ENCODE results near the gene USP25. TPM values are rescaled to one million over a fixed set of nuclear protein-coding genes. Genes with fewer than 3 reads are reported as not detected.

Gene USP25
- total and polyA plus RNA-seq, 4 donors: 14.6 to 148 (median 32.1) TPM

DNA sequence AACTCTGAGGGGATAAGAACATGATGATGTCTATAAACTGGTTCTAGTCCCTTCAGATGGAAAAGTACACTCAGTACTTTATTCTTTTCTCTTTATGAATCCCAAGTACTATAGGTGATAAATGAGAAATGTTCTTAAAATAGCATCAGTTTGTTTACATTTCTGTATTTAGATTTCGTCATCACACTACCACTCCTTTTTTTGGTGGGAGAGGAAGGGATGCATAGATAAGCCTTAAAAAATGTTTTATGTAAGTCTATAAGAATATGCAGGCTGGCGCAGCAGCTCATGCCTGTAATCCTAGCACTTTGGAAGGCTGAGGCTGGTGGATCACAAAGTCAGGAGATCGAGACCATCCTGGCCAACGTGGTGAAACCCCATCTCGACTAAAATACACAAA lies 144.8 kb downstream of the USP25 start:
- no peak for ATAC-seq (ENCODE audit: insufficient read depth, low FRiP score)
- H3K36me3 ChIP-seq (ENCODE audit: control insufficient read depth in 4 of 4, insufficient read depth in 4 of 4, low read length in 4 of 4): peaks cover 6 to 21% (median 17%) of the 10 kb centered on the region in 4 donors

DNA sequence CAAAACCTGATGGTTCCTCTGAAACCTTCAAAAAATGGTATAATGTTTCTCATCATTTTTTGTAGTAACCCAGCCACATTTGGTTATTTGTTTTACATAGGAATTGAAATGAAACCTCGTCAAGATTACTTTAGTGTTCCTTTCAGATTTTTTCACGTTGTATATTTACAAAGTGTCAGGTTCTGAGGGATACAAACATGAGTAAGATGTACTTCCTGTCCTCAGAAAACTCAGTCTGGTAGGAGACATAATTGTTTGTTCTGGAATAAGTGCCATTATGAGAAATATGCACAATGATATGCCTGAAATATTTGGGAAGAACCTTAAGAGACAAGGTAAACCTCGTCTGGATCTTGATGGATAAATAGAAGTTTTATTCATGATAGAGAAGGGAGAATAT lies 145.5 kb downstream of the USP25 start:
- peaks cover 6 to 24% (median 22%) of the 10 kb centered on the region in 4 donors for H3K36me3 ChIP-seq (ENCODE audit: control insufficient read depth in 4 of 4, insufficient read depth in 4 of 4, low read length in 4 of 4)
- H3K4me3 ChIP-seq: no peak overlapping the region
- H3K4me1 ChIP-seq (ENCODE audit: control insufficient read depth in 5 of 5, insufficient read depth in 5 of 5, low read length in 5 of 5): no peaks in the 10 kb centered on the region
- no peak for DNase-seq
- H3K9ac ChIP-seq (ENCODE audit: insufficient read depth in 1 of 2, low read length in 2 of 2): no peak overlapping the region
- no peaks in the 10 kb centered on the region for H3K27me3 ChIP-seq (ENCODE audit: control insufficient read depth in 3 of 3, insufficient read depth in 3 of 3, low read length in 2 of 3)
- 70 to 88% methylated on average over 3 of the region's 3 CpGs for WGBS, 2 donors
- H3K27ac ChIP-seq (ENCODE audit: low read depth in 1 of 2, low read length in 1 of 2): no peak overlapping the region
- TF ChIP-seq, protein P1, sequence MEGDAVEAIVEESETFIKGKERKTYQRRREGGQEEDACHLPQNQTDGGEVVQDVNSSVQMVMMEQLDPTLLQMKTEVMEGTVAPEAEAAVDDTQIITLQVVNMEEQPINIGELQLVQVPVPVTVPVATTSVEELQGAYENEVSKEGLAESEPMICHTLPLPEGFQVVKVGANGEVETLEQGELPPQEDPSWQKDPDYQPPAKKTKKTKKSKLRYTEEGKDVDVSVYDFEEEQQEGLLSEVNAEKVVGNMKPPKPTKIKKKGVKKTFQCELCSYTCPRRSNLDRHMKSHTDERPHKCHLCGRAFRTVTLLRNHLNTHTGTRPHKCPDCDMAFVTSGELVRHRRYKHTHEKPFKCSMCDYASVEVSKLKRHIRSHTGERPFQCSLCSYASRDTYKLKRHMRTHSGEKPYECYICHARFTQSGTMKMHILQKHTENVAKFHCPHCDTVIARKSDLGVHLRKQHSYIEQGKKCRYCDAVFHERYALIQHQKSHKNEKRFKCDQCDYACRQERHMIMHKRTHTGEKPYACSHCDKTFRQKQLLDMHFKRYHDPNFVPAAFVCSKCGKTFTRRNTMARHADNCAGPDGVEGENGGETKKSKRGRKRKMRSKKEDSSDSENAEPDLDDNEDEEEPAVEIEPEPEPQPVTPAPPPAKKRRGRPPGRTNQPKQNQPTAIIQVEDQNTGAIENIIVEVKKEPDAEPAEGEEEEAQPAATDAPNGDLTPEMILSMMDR (IDR thresholded peaks at IDR 0.05; ENCODE audit: control extremely low read depth, extremely low read depth): no peak
- H3K9me3 ChIP-seq (ENCODE audit: control insufficient read depth in 4 of 4, insufficient read depth in 3 of 4, low read length in 3 of 4): peaks cover 0 to under 1% (median under 1%) of the 10 kb centered on the region in 4 donors
- no peak for ATAC-seq (ENCODE audit: insufficient read depth, low FRiP score)

More for the DNA sequence above, 144.8 kb downstream of the USP25 start:
- WGBS, 2 donors: 88 to 95% methylated on average over 5 of the region's 5 CpGs
- Histone ChIP-seq H3K27ac (ENCODE audit: low read depth in 1 of 2, low read length in 1 of 2) (no peak overlapping the region), H3K4me1 (ENCODE audit: control insufficient read depth in 5 of 5, insufficient read depth in 5 of 5, low read length in 5 of 5) (no peaks in the 10 kb centered on the region), H3K9ac (ENCODE audit: insufficient read depth in 1 of 2, low read length in 2 of 2) (no peak overlapping the region), H3K9me3 (ENCODE audit: control insufficient read depth in 4 of 4, insufficient read depth in 3 of 4, low read length in 3 of 4) (no peaks in the 10 kb centered on the region), H3K4me3 (no peak overlapping the region), H3K27me3 (ENCODE audit: control insufficient read depth in 3 of 3, insufficient read depth in 3 of 3, low read length in 2 of 3) (no peaks in the 10 kb centered on the region)
- TF ChIP-seq, protein P1 (IDR thresholded peaks at IDR 0.05; ENCODE audit: control extremely low read depth, extremely low read depth): no peak
- peak in 1 of 3 donors; percentile 22 for DNase-seq

DNA sequence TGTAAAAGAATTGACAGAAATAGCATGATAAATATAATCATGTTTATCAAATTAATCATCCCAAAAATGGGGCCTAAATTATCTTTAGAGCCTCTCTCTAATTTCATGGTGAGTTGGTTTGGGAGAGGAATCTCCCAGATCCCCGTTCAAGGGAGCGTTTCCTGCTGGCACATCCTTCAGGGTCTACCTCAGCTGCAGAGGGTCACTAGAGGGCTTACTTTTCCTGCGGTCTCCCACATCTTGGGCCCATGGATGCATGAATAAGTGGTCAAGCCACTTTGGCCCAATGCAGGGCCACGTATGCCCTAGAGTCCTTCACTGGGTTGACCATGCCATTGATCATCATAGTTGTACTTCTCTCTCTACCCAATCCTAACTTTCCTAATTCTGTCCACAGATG lies 164.1 kb downstream of the USP25 start:
- H3K4me1 ChIP-seq (ENCODE audit: control insufficient read depth in 5 of 5, insufficient read depth in 5 of 5, low read length in 5 of 5): peaks cover 0 to 5% (median 0%) of the 10 kb centered on the region in 5 donors
- no peaks in the 10 kb centered on the region for H3K27me3 ChIP-seq (ENCODE audit: control insufficient read depth in 3 of 3, insufficient read depth in 3 of 3, low read length in 2 of 3)
- ATAC-seq (ENCODE audit: insufficient read depth, low FRiP score): no peak
- TF ChIP-seq, protein P1 (IDR thresholded peaks at IDR 0.05; ENCODE audit: control extremely low read depth, extremely low read depth): no peak
- no peak for DNase-seq
- H3K9me3 ChIP-seq (ENCODE audit: control insufficient read depth in 4 of 4, insufficient read depth in 3 of 4, low read length in 3 of 4): peaks cover 0 to 2% (median 0%) of the 10 kb centered on the region in 4 donors
- 73 to 84% methylated on average over 4 of the region's 4 CpGs for WGBS, 2 donors
- no peak overlapping the region for H3K9ac ChIP-seq (ENCODE audit: insufficient read depth in 1 of 2, low read length in 2 of 2)
- H3K27ac ChIP-seq (ENCODE audit: low read depth in 1 of 2, low read length in 1 of 2): no peak overlapping the region
- no peak overlapping the region for H3K4me3 ChIP-seq
- no peaks in the 10 kb centered on the region for H3K36me3 ChIP-seq (ENCODE audit: control insufficient read depth in 4 of 4, insufficient read depth in 4 of 4, low read length in 4 of 4)

DNA sequence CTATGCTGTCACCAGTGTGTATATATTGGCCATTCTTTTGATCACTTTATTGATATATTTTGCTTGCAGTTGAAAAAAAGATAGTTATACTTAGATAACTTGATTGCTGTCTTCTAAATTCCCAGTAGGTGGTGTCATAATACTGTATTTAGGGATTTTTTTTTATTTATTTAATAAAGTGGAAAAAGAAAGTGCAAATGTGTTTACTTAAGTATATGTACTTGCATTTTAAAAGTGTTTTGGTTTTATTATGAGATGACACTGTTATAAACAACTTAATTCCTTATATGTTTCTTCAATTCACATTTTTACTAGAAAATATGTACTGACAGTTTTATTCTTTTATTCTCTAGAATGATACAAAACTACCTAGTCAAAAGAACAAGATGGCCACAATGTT lies 164.8 kb downstream of the USP25 start:
- H3K36me3 ChIP-seq (ENCODE audit: control insufficient read depth in 4 of 4, insufficient read depth in 4 of 4, low read length in 4 of 4): no peaks in the 10 kb centered on the region
- DNase-seq: peak in 2 of 3 donors; percentile 48 to 52
- H3K4me1 ChIP-seq (ENCODE audit: control insufficient read depth in 5 of 5, insufficient read depth in 5 of 5, low read length in 5 of 5): peaks cover 0 to 5% (median 0%) of the 10 kb centered on the region in 5 donors
- H3K9ac ChIP-seq (ENCODE audit: insufficient read depth in 1 of 2, low read length in 2 of 2): no peak overlapping the region
- H3K27me3 ChIP-seq (ENCODE audit: control insufficient read depth in 3 of 3, insufficient read depth in 3 of 3, low read length in 2 of 3): no peaks in the 10 kb centered on the region
- no peak overlapping the region for H3K4me3 ChIP-seq
- no peak for ATAC-seq (ENCODE audit: insufficient read depth, low FRiP score)
- TF ChIP-seq, protein P1 (IDR thresholded peaks at IDR 0.05; ENCODE audit: control extremely low read depth, extremely low read depth): no peak
- H3K9me3 ChIP-seq (ENCODE audit: control insufficient read depth in 4 of 4, insufficient read depth in 3 of 4, low read length in 3 of 4): peaks cover 0 to 2% (median 0%) of the 10 kb centered on the region in 4 donors
- H3K27ac ChIP-seq (ENCODE audit: low read depth in 1 of 2, low read length in 1 of 2): no peak overlapping the region

Measured in lung (tissue), 12 donors.